Endothelial cell (in vitro differentiated cells): Measurements from ENCODE around the gene LAMTOR1. TPM values are rescaled to one million over a fixed set of nuclear protein-coding genes. Genes with fewer than 3 reads are reported as not detected.

Source experiments
- DNase-seq: peaks from one replicate; pipeline ENCODE4 v3.0.0; 2021; ENCODE audit warnings: low spot score
- H3K27ac Mint-ChIP-seq: one replicate; pipeline ENCODE4 v1.8.0; 2021; ENCODE audit warnings: mixed read lengths, inconsistent platforms; ENCODE audit not compliant: unreplicated experiment
- H3K27me3 Mint-ChIP-seq: one replicate; pipeline ENCODE4 v1.8.0; 2021; ENCODE audit warnings: mild to moderate bottlenecking, moderate library complexity, mixed read lengths, inconsistent platforms; ENCODE audit not compliant: unreplicated experiment
- H3K36me3 Mint-ChIP-seq: one replicate; pipeline ENCODE4 v1.8.0; 2021; ENCODE audit warnings: mild to moderate bottlenecking, low read depth, mixed read lengths, inconsistent platforms; ENCODE audit not compliant: unreplicated experiment
- H3K4me1 Mint-ChIP-seq: one replicate; pipeline ENCODE4 v1.8.0; 2021; ENCODE audit warnings: mild to moderate bottlenecking, mixed read lengths, inconsistent platforms; ENCODE audit not compliant: unreplicated experiment
- H3K4me3 Mint-ChIP-seq: one replicate; pipeline ENCODE4 v1.8.0; 2021; ENCODE audit warnings: mild to moderate bottlenecking, mixed read lengths, inconsistent platforms; ENCODE audit not compliant: unreplicated experiment
- H3K9me3 Mint-ChIP-seq: one replicate; pipeline ENCODE4 v1.8.0; 2021; ENCODE audit warnings: mixed read lengths, inconsistent platforms; ENCODE audit not compliant: unreplicated experiment
- total RNA-seq: library from RNA; stranded (reverse); fragmentation: NEBNext Ultra II Directional; extraction: Animal tissue kit (Norgen Biotek cat#: 25700); gene quantifications from one replicate; pipeline ENCODE4 v1.2.1, GENCODE V29; 2021; ENCODE audit not compliant: unreplicated experiment
- TF ChIP-seq, protein P1 (sequence below): fragments of 200-600 bp; sonication (generic); IDR thresholded peaks from one replicate; pipeline ENCODE4 v1.5.0; 2021; ENCODE audit warnings: antibody characterized with exemption; ENCODE audit not compliant: unreplicated experiment

Gene LAMTOR1
- total RNA-seq, 1 donor from 2014 or later = 105 TPM

DNA sequence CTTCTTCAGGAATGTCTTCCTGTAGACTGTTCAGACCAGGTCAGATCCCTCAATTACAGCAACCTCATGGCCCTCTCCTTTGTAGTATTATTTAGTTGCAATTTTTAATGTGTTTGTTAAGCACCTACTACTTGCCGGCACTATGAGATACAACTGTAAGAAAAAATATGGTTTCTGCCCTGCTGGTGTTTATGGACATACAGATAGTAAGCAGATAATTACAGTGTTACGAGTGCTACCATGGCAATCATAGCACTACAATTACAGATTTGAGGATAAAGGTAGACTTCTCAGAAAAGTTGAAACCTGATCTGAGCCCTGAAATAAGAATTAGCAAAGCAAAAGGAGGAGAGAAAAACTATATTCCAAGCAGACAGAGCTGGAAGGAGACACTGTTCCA lies 19.7 kb downstream of the LAMTOR1 start:
- Mint-ChIP-seq H3K4me1 (peaks cover 31% of the 10 kb centered on the region), H3K27ac (peak overlapping the region; percentile 16), H3K27me3 (peaks cover 10% of the 10 kb centered on the region), H3K36me3 (peaks cover 4% of the 10 kb centered on the region), H3K4me3 (no peak overlapping the region), H3K9me3 (no peaks in the 10 kb centered on the region)
- no peak for DNase-seq
- TF ChIP-seq, protein P1, sequence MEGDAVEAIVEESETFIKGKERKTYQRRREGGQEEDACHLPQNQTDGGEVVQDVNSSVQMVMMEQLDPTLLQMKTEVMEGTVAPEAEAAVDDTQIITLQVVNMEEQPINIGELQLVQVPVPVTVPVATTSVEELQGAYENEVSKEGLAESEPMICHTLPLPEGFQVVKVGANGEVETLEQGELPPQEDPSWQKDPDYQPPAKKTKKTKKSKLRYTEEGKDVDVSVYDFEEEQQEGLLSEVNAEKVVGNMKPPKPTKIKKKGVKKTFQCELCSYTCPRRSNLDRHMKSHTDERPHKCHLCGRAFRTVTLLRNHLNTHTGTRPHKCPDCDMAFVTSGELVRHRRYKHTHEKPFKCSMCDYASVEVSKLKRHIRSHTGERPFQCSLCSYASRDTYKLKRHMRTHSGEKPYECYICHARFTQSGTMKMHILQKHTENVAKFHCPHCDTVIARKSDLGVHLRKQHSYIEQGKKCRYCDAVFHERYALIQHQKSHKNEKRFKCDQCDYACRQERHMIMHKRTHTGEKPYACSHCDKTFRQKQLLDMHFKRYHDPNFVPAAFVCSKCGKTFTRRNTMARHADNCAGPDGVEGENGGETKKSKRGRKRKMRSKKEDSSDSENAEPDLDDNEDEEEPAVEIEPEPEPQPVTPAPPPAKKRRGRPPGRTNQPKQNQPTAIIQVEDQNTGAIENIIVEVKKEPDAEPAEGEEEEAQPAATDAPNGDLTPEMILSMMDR = no peak

DNA sequence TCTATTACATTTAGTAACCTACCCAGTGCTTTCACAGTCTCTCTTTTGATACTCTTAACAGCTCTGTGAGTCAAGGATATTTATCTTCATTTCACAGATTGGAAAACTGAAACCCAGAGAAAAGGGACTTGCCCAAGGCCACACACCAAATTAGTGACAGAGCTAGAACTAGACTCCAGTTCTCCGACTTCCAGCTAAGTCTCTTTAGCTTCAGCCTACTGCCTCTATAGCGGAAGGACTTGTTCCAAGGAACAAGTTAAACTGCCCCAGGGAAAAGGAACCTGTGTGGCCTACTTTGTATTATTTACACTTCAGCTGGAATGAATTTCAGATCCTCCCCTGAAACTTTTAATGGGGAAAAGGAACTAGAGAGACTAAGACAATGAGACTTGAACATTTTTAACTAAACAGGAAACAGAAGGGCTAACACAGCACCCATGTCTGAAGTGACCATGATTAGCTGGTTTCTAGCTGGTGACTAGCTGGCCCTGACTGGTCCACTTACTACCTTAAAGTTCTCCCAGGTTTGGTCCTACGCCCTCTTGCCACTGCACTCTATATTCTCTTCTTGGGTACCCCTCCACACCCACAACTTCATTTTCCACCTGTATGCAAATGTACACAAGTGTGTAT lies 21.2 kb downstream of the LAMTOR1 start:
- Mint-ChIP-seq H3K27me3 (peaks cover 8% of the 10 kb centered on the region), H3K27ac (peak overlapping the region; percentile 100), H3K9me3 (no peaks in the 10 kb centered on the region), H3K4me1 (peaks cover 31% of the 10 kb centered on the region), H3K36me3 (peaks cover 4% of the 10 kb centered on the region), H3K4me3 (peak overlapping the region; percentile 96)
- no peak for DNase-seq
- TF ChIP-seq, protein P1 = no peak

DNA sequence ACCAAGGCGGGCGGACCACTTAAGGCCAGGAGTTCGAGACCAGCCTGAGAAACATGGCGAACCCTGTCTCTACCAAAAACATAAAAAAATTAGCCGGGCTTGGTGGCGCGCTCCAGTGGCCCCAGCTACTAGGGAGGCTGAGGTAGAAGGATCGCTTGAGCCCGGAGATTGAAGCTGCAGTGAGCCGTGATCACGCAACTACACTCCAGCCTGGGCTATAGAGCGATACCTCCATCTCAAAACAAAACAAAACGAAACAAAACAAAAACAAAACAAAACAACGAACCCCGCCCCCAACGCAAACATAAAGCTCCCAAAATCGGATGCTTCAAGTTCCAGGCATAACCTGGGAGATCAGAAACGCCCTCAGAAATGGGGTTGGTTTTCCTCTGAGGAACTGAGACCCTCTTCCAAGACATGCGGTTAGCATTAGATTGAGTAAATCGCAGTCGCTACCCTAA lies 21.9 kb downstream of the LAMTOR1 start:
- H3K4me3 Mint-ChIP-seq = peak overlapping the region; percentile 96
- H3K4me1 Mint-ChIP-seq = peaks cover 31% of the 10 kb centered on the region
- peaks cover 8% of the 10 kb centered on the region for H3K27me3 Mint-ChIP-seq
- TF ChIP-seq, protein P1 = no peak
- H3K9me3 Mint-ChIP-seq = no peaks in the 10 kb centered on the region
- H3K36me3 Mint-ChIP-seq = peaks cover 4% of the 10 kb centered on the region
- peak overlapping the region; percentile 100 for H3K27ac Mint-ChIP-seq
- DNase-seq = no peak

DNA sequence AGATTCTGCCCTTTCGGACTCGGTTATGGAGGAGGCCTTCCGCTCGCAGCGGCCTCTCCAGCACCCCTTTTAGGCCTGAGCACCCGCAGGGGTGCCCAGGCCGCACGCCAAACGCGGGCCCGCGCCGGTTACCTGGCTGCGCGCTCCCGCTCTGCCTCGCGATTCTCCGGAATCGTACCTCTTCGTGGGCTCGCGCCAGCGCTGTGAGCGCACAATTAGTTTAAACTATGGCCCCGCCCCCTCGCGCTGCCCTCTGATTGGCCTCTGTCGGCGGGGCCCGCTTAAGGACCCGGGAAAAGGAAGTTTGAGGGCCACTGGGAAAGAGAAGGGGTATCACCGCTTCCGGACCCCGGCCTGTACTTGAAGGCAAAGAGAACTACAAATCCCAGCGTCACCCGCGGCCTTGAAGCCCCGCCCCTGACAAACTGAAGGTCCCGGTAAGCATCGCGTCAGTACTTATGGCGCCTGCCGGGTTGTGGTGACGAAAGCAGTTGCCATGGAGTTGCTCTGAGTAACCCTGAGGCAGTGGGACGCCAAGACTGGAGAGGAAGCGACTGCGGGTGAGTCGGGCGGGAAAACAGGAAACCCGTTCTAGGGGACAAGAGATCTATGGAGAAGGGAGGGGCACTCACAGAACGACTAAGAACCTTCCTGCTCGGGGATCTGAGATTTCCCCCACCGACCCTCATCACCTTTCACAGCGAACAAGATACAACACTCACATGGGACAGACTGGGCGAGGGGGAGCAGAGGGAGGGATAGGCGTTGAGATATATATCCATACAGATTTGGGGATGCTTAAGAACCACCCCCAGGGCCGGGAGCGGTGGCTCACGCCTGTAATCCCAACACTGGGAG lies 22.5 kb downstream of the LAMTOR1 start, which contains the start of the genes LRRC51 and NUMA1:
TSS of gene LRRC51 (plus strand) at position 525 of the 858 bp plus-strand sequence. CDS start 8,234 bp downstream, outside the sequence.
TSS of gene NUMA1 (minus strand) at position 217 of the 858 bp plus-strand sequence. CDS start 44,599 bp downstream, outside the sequence.
- Mint-ChIP-seq H3K4me3 (peak within 1 kb of the TSS; percentile 96), H3K9me3 (no peaks in the 10 kb centered on the region), H3K4me1 (peaks cover 31% of the 10 kb centered on the region), H3K27me3 (peaks cover 8% of the 10 kb centered on the region), H3K36me3 (peaks cover 4% of the 10 kb centered on the region), H3K27ac (peak within 1 kb of the TSS; percentile 100)
- TF ChIP-seq, protein P1 = no peak
- DNase-seq = peak; percentile 95
